Prostate gland (tissue), 2 donors: ENCODE data around the gene ASCL2.
"Not testable (repeated sequence)": the region's sequence is repeated elsewhere in the genome, so short reads cannot be mapped to it uniquely, and the experiment has no call there.

Experiments
- CTCF ChIP-seq, 4 experiments: fragments of 200-600 bp in 2 of 4; fragments of 450-650 bp in 2 of 4; sonication (generic) in 2 of 4; IDR thresholded peaks; 1 replicate in 3 of 4; 2 replicates in 1 of 4; pipeline ENCODE4 v1.5.1; 2016 to 2019; ENCODE audit warnings: antibody characterized with exemption in 4 of 4, mild to moderate bottlenecking in 2 of 4, moderate library complexity in 2 of 4
- POLR2A ChIP-seq: fragments of 450-650 bp; IDR thresholded peaks from one replicate; pipeline ENCODE4 v1.6.1; 2016; ENCODE audit warnings: antibody characterized with exemption, mild to moderate bottlenecking
- POLR2AphosphoS5 ChIP-seq: sonication (generic); formaldehyde crosslinking; IDR thresholded peaks from one replicate; pipeline ENCODE4 v1.6.1; 2017; ENCODE audit warnings: antibody characterized with exemption

- not testable (repeated sequence) for TF ChIP-seq CTCF (IDR thresholded peaks at IDR 0.05); POLR2A; POLR2AphosphoS5
These were observed 33.8 kb downstream of the ASCL2 start for GRCh38 chr11:2236381-2237134.
